CD4-positive, alpha-beta T cell (primary cell): ENCODE results near the gene NET1. TPM values are rescaled to one million over a fixed set of nuclear protein-coding genes. Genes with fewer than 3 reads are reported as not detected.

Experiments
- ATAC-seq: fragments of 200-7000 bp; cut with Tn5 transposase; one replicate; pipeline ENCODE4 v1.10.0; 2022; ENCODE audit warnings: mild to moderate bottlenecking; ENCODE audit not compliant: poor library complexity
- CTCF ChIA-PET: fragments of 350-600 bp; sonication (Branson Sonifier 250); formaldehyde crosslinking; loops from one replicate; lab custom pipeline; 2021; ENCODE audit warnings: antibody characterized with exemption, inconsistent platforms; lab: Charles Lee
- POLR2A ChIA-PET: fragments of 350-600 bp; sonication (Branson Sonifier 250); formaldehyde crosslinking; loops from one replicate; lab custom pipeline; 2021; ENCODE audit warnings: antibody characterized with exemption, inconsistent platforms; lab: Charles Lee
- DNase-seq, 14 experiments: peaks; one replicate each; pipeline ENCODE4 v3.0.0-alpha.2; 2013 to 2020; ENCODE audit warnings: mixed read lengths in 2 of 14
- H3K27ac ChIP-seq, 2 donors: one replicate each; pipeline versions ENCODE4 v1.5.1 to v1.7.0; 2013; ENCODE audit warnings: low read length in 2 of 2, low read depth in 1 of 2, mild to moderate bottlenecking in 1 of 2
- H3K27me3 ChIP-seq, 2 experiments: 1 replicate in 1 of 2; 2 replicates in 1 of 2; pipeline versions ENCODE4 v1.6.1 to v1.7.0; 2013; ENCODE audit warnings: low read length in 2 of 2, control low read depth in 1 of 2, mild to moderate bottlenecking in 1 of 2, moderate library complexity in 1 of 2; ENCODE audit not compliant: insufficient read depth in 2 of 2, control insufficient read depth in 1 of 2
- H3K36me3 ChIP-seq: one replicate; pipeline ENCODE4 v1.6.1; 2013; ENCODE audit warnings: low read length, control low read depth; ENCODE audit not compliant: insufficient read depth
- H3K4me1 ChIP-seq: one replicate; pipeline ENCODE4 v1.6.1; 2013; ENCODE audit warnings: low read length, control low read depth; ENCODE audit not compliant: insufficient read depth
- H3K4me3 ChIP-seq: one replicate; pipeline ENCODE4 v1.5.1; 2013; ENCODE audit warnings: mild to moderate bottlenecking, low read length, moderate library complexity
- H3K9me3 ChIP-seq, 2 experiments: 1 replicate in 1 of 2; 2 replicates in 1 of 2; pipeline versions ENCODE4 v1.6.1 to v1.7.0; 2013; ENCODE audit warnings: low read length in 2 of 2, mild to moderate bottlenecking in 2 of 2, control low read depth in 1 of 2, moderate library complexity in 1 of 2; ENCODE audit not compliant: control insufficient read depth in 1 of 2, insufficient read depth in 1 of 2
- H3K27ac Mint-ChIP-seq: one replicate; pipeline ENCODE4 v1.8.0; 2020; ENCODE audit warnings: mixed read lengths
- H3K27me3 Mint-ChIP-seq: one replicate; pipeline ENCODE4 v1.8.0; 2021; ENCODE audit warnings: mixed read lengths
- H3K36me3 Mint-ChIP-seq: one replicate; pipeline ENCODE4 v1.8.0; 2021; ENCODE audit warnings: low read depth, mixed read lengths
- H3K4me1 Mint-ChIP-seq: one replicate; pipeline ENCODE4 v1.8.0; 2021; ENCODE audit warnings: low read depth, mixed read lengths
- H3K4me3 Mint-ChIP-seq: one replicate; pipeline ENCODE4 v1.8.0; 2020; ENCODE audit warnings: mild to moderate bottlenecking, mixed read lengths
- H3K9me3 Mint-ChIP-seq: one replicate; pipeline ENCODE4 v1.8.0; 2020; ENCODE audit warnings: mixed read lengths
- CTCF ChIP-seq: fragments of 200-600 bp; IDR thresholded peaks from one replicate; pipeline ENCODE4 v1.8.0; 2022; ENCODE audit warnings: antibody characterized with exemption, mild to moderate bottlenecking
- intact Hi-C, 2 experiments: fragments of 100-400 bp; cut with DNase I in 1 of 2; cut with micrococcal nuclease in 1 of 2; formaldehyde crosslinking; loops; one replicate each; pipeline versions ENCODE4 v1.15.1 to v1.9.0; 2023 to 2025; cut with DNase I, micrococcal nuclease
- total RNA-seq, 174 experiments: library from RNA in 2 of 174; stranded (reverse) in 2 of 174; gene quantifications; one replicate each; pipeline ENCODE4 v1.2.3 and lab custom pipeline; 2021 to 2026

The NET1 gene
- total RNA-seq, 2 experiments from 2014 or later, result 29.0 to 30.5 TPM

GRCh38 chr10:5385224-5385623 lies 27.1 kb upstream of the NET1 start:
- Histone ChIP-seq H3K9me3 (peaks cover 0 to 10% of the 10 kb centered on the region in 2 experiments), H3K27me3 (no peaks in the 10 kb centered on the region), H3K4me1 (peaks cover 4% of the 10 kb centered on the region), H3K4me3 (no peak overlapping the region), H3K36me3 (no peaks in the 10 kb centered on the region), H3K27ac (no peak overlapping the region)
- H3K27me3 Mint-ChIP-seq, result peaks cover 9% of the 10 kb centered on the region
- TF ChIP-seq CTCF, result no peak
- H3K27ac Mint-ChIP-seq, result no peak overlapping the region
- intact Hi-C loops, result loop anchor here in 1 of 2 experiments (10.0 kb wide), 1 partner anchor 570 kb away; no protein-coding TSS in a partner anchor
- ChIA-PET POLR2A (no interaction called here), CTCF (interaction anchor here (0.9 to 1.0 kb wide), 2 partner anchors 93 to 243 kb away, joined by 3 to 5 read pairs; no protein-coding TSS in a partner anchor)
- no peak overlapping the region for H3K4me3 Mint-ChIP-seq
- ATAC-seq (no peak), DNase-seq (no peak)
- H3K4me1 Mint-ChIP-seq, result no peaks in the 10 kb centered on the region
- peaks cover 4% of the 10 kb centered on the region for H3K36me3 Mint-ChIP-seq
- peaks cover 12% of the 10 kb centered on the region for H3K9me3 Mint-ChIP-seq

GRCh38 chr10:5387169-5387568 lies 25.2 kb upstream of the NET1 start:
- H3K9me3 Mint-ChIP-seq, result peaks cover 16% of the 10 kb centered on the region
- ATAC-seq, result no peak
- no peak overlapping the region for H3K27ac Mint-ChIP-seq
- peaks cover 9% of the 10 kb centered on the region for H3K27me3 Mint-ChIP-seq
- Histone ChIP-seq H3K4me1 (peaks cover 4% of the 10 kb centered on the region), H3K9me3 (peaks cover 0 to 29% of the 10 kb centered on the region in 2 experiments), H3K4me3 (no peak overlapping the region), H3K27ac (no peak overlapping the region), H3K27me3 (no peaks in the 10 kb centered on the region), H3K36me3 (no peaks in the 10 kb centered on the region)
- intact Hi-C loops, result loop anchor here in 1 of 2 experiments (10.0 kb wide), 1 partner anchor 572 kb away; no protein-coding TSS in a partner anchor
- no peak for TF ChIP-seq CTCF
- no peak for DNase-seq
- peaks cover 4% of the 10 kb centered on the region for H3K36me3 Mint-ChIP-seq
- ChIA-PET POLR2A (no interaction called here), CTCF (no interaction called here)
- H3K4me3 Mint-ChIP-seq, result no peak overlapping the region
- H3K4me1 Mint-ChIP-seq, result no peaks in the 10 kb centered on the region

GRCh38 chr10:5390607-5391205 lies 21.7 kb upstream of the NET1 start:
- no peaks in the 10 kb centered on the region for H3K36me3 ChIP-seq
- ATAC-seq, result no peak
- no peak for TF ChIP-seq CTCF
- peaks cover 4% of the 10 kb centered on the region for H3K36me3 Mint-ChIP-seq
- H3K4me3 ChIP-seq, result no peak overlapping the region
- intact Hi-C loops, result no loop called here
- H3K9me3 ChIP-seq, result peaks cover 4 to 29% of the 10 kb centered on the region in 2 experiments
- H3K4me1 ChIP-seq, result no peaks in the 10 kb centered on the region
- H3K27me3 Mint-ChIP-seq, result peaks cover 11% of the 10 kb centered on the region
- ChIA-PET POLR2A (no interaction called here), CTCF (interaction anchor here (2.9 kb wide), 1 partner anchor 541 kb away, joined by 8 read pairs; no protein-coding TSS in a partner anchor)
- peaks cover 18% of the 10 kb centered on the region for H3K9me3 Mint-ChIP-seq
- no peak overlapping the region for H3K27ac Mint-ChIP-seq
- DNase-seq, result no peak
- H3K27me3 ChIP-seq, result no peaks in the 10 kb centered on the region
- no peak overlapping the region for H3K27ac ChIP-seq
- no peaks in the 10 kb centered on the region for H3K4me1 Mint-ChIP-seq
- H3K4me3 Mint-ChIP-seq, result no peak overlapping the region
